Hepatocyte (in vitro differentiated cells): ENCODE data around the gene VRTN. TPM values are rescaled to one million over a fixed set of nuclear protein-coding genes. Genes with fewer than 3 reads are reported as not detected.

ENCODE experiments used
- DNase-seq: peaks from one replicate; pipeline ENCODE4 v3.0.0-alpha.2; 2016; ENCODE audit warnings: low spot score
- H2AFZ ChIP-seq: fragments of 200-600 bp; sonication (generic); 2 replicates; pipeline ENCODE4 v1.6.0; 2016; ENCODE audit warnings: antibody characterized with exemption, mild to moderate bottlenecking
- H3K27ac ChIP-seq: fragments of 200-600 bp; sonication (generic); 2 replicates; pipeline ENCODE4 v1.5.1; 2016; ENCODE audit warnings: mild to moderate bottlenecking
- H3K27me3 ChIP-seq: fragments of 200-600 bp; sonication (generic); 2 replicates; pipeline ENCODE4 v1.6.1; 2016
- H3K36me3 ChIP-seq: fragments of 200-600 bp; sonication (generic); replicated peaks from 2 replicates; pipeline ENCODE4 v1.5.1; 2016; ENCODE audit warnings: low read depth; ENCODE audit not compliant: insufficient read depth
- H3K4me1 ChIP-seq: fragments of 200-600 bp; sonication (generic); 2 replicates; pipeline ENCODE4 v1.5.1; 2016; ENCODE audit warnings: mild to moderate bottlenecking, moderate library complexity; ENCODE audit not compliant: insufficient read depth
- H3K4me2 ChIP-seq: fragments of 200-600 bp; sonication (generic); 2 replicates; pipeline ENCODE4 v1.6.0; 2016
- H3K4me3 ChIP-seq: fragments of 200-600 bp; sonication (generic); 2 replicates; pipeline ENCODE4 v1.5.1; 2016; ENCODE audit warnings: mild to moderate bottlenecking
- H3K79me2 ChIP-seq: fragments of 200-600 bp; sonication (generic); 2 replicates; pipeline ENCODE4 v1.6.0; 2017; ENCODE audit warnings: mild to moderate bottlenecking
- H3K9me2 ChIP-seq: fragments of 200-600 bp; sonication (generic); replicated peaks from 2 replicates; pipeline ENCODE4 v1.6.0; 2017; ENCODE audit warnings: mild to moderate bottlenecking; ENCODE audit not compliant: insufficient read depth
- H3K9me3 ChIP-seq: fragments of 200-600 bp; sonication (generic); 2 replicates; pipeline ENCODE4 v1.5.1; 2016; ENCODE audit warnings: low read depth, mild to moderate bottlenecking
- H4K20me1 ChIP-seq: fragments of 200-600 bp; sonication (generic); 2 replicates; pipeline ENCODE4 v1.6.0; 2016; ENCODE audit warnings: mild to moderate bottlenecking; ENCODE audit not compliant: insufficient read depth, poor library complexity, severe bottlenecking
- CTCF ChIP-seq: fragments of 200-600 bp; sonication (generic); IDR thresholded peaks from 2 replicates; pipeline ENCODE4 v1.5.1; 2016; ENCODE audit warnings: antibody characterized with exemption, mild to moderate bottlenecking; ENCODE audit not compliant: poor library complexity
- EZH2 ChIP-seq: fragments of 200-600 bp; sonication (generic); IDR thresholded peaks from 2 replicates; pipeline ENCODE4 v1.6.1; 2016; ENCODE audit warnings: antibody characterized with exemption, mild to moderate bottlenecking, borderline replicate concordance
- EZH2phosphoT487 ChIP-seq: fragments of 200-600 bp; sonication (generic); IDR thresholded peaks from one replicate; pipeline ENCODE4 v1.6.1; 2018; ENCODE audit warnings: antibody characterized with exemption, mild to moderate bottlenecking, low read depth, moderate library complexity; ENCODE audit not compliant: unreplicated experiment, severe bottlenecking
- WGBS: methylation state at CpG from one replicate; pipeline ENCODE4 v1.1.6; 2016; ENCODE audit warnings: low lambda C conversion rate; ENCODE audit errors: missing lambda C conversion rate; 5-methylcytosine and 5-hydroxymethylcytosine counted together
- polyA plus RNA-seq: library from polyadenylated mRNA; unstranded; fragments of >200 nt; fragmentation: Nextera tagmentation; extraction: Ambion mirVana; gene quantifications from 2 replicates; pipeline ENCODE4 v1.2.1, GENCODE V29; 2016
- total RNA-seq: library from RNA; depleted of rRNA; stranded (reverse); fragments of >200 nt; gene quantifications from 2 replicates; pipeline ENCODE4 v1.2.3, GENCODE V29; 2014

Gene VRTN
- total and polyA plus RNA-seq, 2 experiments from 2014 or later, result 0.13 TPM; not detected in 1

- Histone ChIP-seq H3K9me2 (no peaks in the 10 kb centered on the region), H3K27ac (peak overlapping the region; percentile 16)
Observed at GRCh38 chr14:74350211-74350927, 2.1 kb downstream of the VRTN start.

GRCh38 chr14:74350928-74351323, 2.7 kb downstream of the VRTN start:
- Histone ChIP-seq H3K4me1 (peaks cover 15% of the 10 kb centered on the region), H2AFZ (no peak overlapping the region), H3K36me3 (no peaks in the 10 kb centered on the region), H4K20me1 (no peaks in the 10 kb centered on the region), H3K27me3 (peaks cover 3% of the 10 kb centered on the region), H3K4me2 (no peak overlapping the region), H3K79me2 (no peaks in the 10 kb centered on the region), H3K4me3 (no peak overlapping the region), H3K9me3 (no peaks in the 10 kb centered on the region), H3K27ac (no peak overlapping the region), H3K9me2 (no peaks in the 10 kb centered on the region)
- DNase-seq, result no peak
- 11% methylated on average over 1 of the region's 1 CpG for WGBS
- TF ChIP-seq EZH2phosphoT487 (no peak), EZH2 (no peak), CTCF (no peak)

More at GRCh38 chr14:74350211-74350927, 2.1 kb downstream of the VRTN start:
- 32% methylated on average over 11 of the region's 11 CpGs for WGBS
- no peaks in the 10 kb centered on the region for H3K36me3 ChIP-seq
- peak overlapping the region; percentile 33 for H3K4me2 ChIP-seq
- H3K27me3 ChIP-seq, result peaks cover 3% of the 10 kb centered on the region
- peaks cover 15% of the 10 kb centered on the region for H3K4me1 ChIP-seq
- H3K79me2 ChIP-seq, result no peaks in the 10 kb centered on the region
- H3K9me3 ChIP-seq, result no peaks in the 10 kb centered on the region
- DNase-seq, result no peak
- H4K20me1 ChIP-seq, result no peaks in the 10 kb centered on the region
- no peak overlapping the region for H3K4me3 ChIP-seq
- TF ChIP-seq CTCF (no peak), EZH2 (no peak), EZH2phosphoT487 (no peak)
- no peak overlapping the region for H2AFZ ChIP-seq

GRCh38 chr14:74356892-74357575, 8.8 kb downstream of the VRTN start:
- Histone ChIP-seq H3K27me3 (no peaks in the 10 kb centered on the region), H3K36me3 (no peaks in the 10 kb centered on the region), H3K4me1 (no peaks in the 10 kb centered on the region), H4K20me1 (no peaks in the 10 kb centered on the region), H3K4me2 (no peak overlapping the region), H3K79me2 (no peaks in the 10 kb centered on the region), H3K9me3 (no peaks in the 10 kb centered on the region), H3K4me3 (no peak overlapping the region), H3K27ac (no peak overlapping the region), H2AFZ (no peak overlapping the region), H3K9me2 (no peaks in the 10 kb centered on the region)
- 96% methylated on average over 32 of the region's 32 CpGs for WGBS
- DNase-seq, result no peak
- TF ChIP-seq CTCF (no peak), EZH2phosphoT487 (no peak), EZH2 (no peak)
